Measurements from ENCODE around the gene PREB.

GRCh38 chr2:27149570-27150405 is 15.4 kb upstream of the PREB start:
- no peak for TF ChIP-seq CTCF (IDR thresholded peaks at IDR 0.05; ENCODE audit: poor library complexity)
- no peak for TF ChIP-seq EZH2 (IDR thresholded peaks at IDR 0.05; ENCODE audit: borderline replicate concordance)

All from hepatocyte (in vitro differentiated cells).